Activated CD8-positive, alpha-beta T cell treated with anti-CD3 and anti-CD28 coated beads, Interleukin-2, amount 10 ng/mL, durations not matched to agents 7 days and 5 days (primary cell): ENCODE measurements around the gene ATRNL1. TPM values are rescaled to one million over a fixed set of nuclear protein-coding genes. Genes with fewer than 3 reads are reported as not detected.

ENCODE experiments used
- ATAC-seq: fragments of 150-1000 bp; cut with Tn5 transposase; one replicate; pipeline ENCODE4 v1.10.0; 2021; ENCODE audit warnings: moderate library complexity
- CTCF ChIA-PET: fragments of 350-600 bp; sonication (Branson Sonifier 250); formaldehyde crosslinking; loops from one replicate; lab custom pipeline; 2021; ENCODE audit warnings: antibody characterized with exemption; lab: Charles Lee
- POLR2A ChIA-PET: fragments of 350-600 bp; sonication (Branson Sonifier 250); formaldehyde crosslinking; loops from one replicate; lab custom pipeline; 2021; ENCODE audit warnings: antibody characterized with exemption; lab: Charles Lee
- DNase-seq: peaks from one replicate; pipeline ENCODE4 v3.0.0-alpha.2; 2020
- H3K27ac Mint-ChIP-seq: one replicate; pipeline ENCODE4 v1.8.0; 2021; ENCODE audit warnings: mild to moderate bottlenecking, mixed read lengths
- H3K27me3 Mint-ChIP-seq: one replicate; pipeline ENCODE4 v1.8.0; 2021; ENCODE audit warnings: low read depth, mixed read lengths
- H3K36me3 Mint-ChIP-seq: one replicate; pipeline ENCODE4 v1.8.0; 2021; ENCODE audit warnings: low read depth, mixed read lengths
- H3K4me1 Mint-ChIP-seq: one replicate; pipeline ENCODE4 v1.8.0; 2021; ENCODE audit warnings: low read depth, mixed read lengths
- H3K4me3 Mint-ChIP-seq: one replicate; pipeline ENCODE4 v1.8.0; 2021; ENCODE audit warnings: mild to moderate bottlenecking, mixed read lengths
- H3K9me3 Mint-ChIP-seq: one replicate; pipeline ENCODE4 v1.8.0; 2022; ENCODE audit warnings: mixed read lengths; ENCODE audit not compliant: insufficient read depth
- total RNA-seq, 2 experiments: library from RNA; stranded (reverse); gene quantifications; one replicate each; pipeline ENCODE4 v1.2.3, GENCODE V29; 2021

The ATRNL1 gene
- total RNA-seq, 2 experiments from 2014 or later, result not detected

GRCh38 chr10:115998301-115998700 lies 905.1 kb downstream of the ATRNL1 start:
- Mint-ChIP-seq H3K36me3 (no peaks in the 10 kb centered on the region), H3K4me3 (no peak overlapping the region), H3K4me1 (no peaks in the 10 kb centered on the region), H3K9me3 (no peaks in the 10 kb centered on the region), H3K27me3 (no peaks in the 10 kb centered on the region), H3K27ac (no peak overlapping the region)
- POLR2A ChIA-PET, result no interaction called here
- CTCF ChIA-PET, result no interaction called here
- DNase-seq, result no peak
- ATAC-seq, result no peak

Other genes with a start within 250 kb of the ATRNL1 start
- 10 to 100 TPM; 13.4 to 14.0 TPM for gene TRUB1, start 155.2 kb upstream of the ATRNL1 start, total RNA-seq